IMR-90 (cell line): ENCODE data around the gene CIB1. TPM values are rescaled to one million over a fixed set of nuclear protein-coding genes. Genes with fewer than 3 reads are reported as not detected.
A peak's percentile ranks its signal among the peaks of the same experiment; 100 is the strongest.

Experiments
- ATAC-seq: fragments of 200-7000 bp; cut with Tn5 transposase; 2 replicates; pipeline ENCODE4 v1.9.1; 2020; ENCODE audit warnings: low read depth, mild to moderate bottlenecking, moderate library complexity
- Bru-seq: library from RNA; stranded (reverse); fragments of 400-500 nt; gene quantifications from one replicate; lab custom pipeline; 2021; lab: Mats Ljungman, UMichigan
- BruChase-seq, 2 experiments: library from RNA; stranded (reverse); fragments of 400-500 nt; gene quantifications; one replicate each; lab custom pipeline; 2021; lab: Mats Ljungman, UMichigan
- BruUV-seq: library from RNA; stranded (reverse); fragments of 400-500 nt; replicated peaks from 2 replicates; lab custom pipeline; 2021; lab: Mats Ljungman, UMichigan
- CTCF ChIA-PET: fragments of 300-600 bp; formaldehyde crosslinking; extraction: SDS; loops from one replicate; lab custom pipeline; 2021; ENCODE audit warnings: antibody characterized with exemption; lab: Yijun Ruan, JAX
- POLR2A ChIA-PET: fragments of 300-600 bp; sonication (Branson Sonifier 250); formaldehyde crosslinking; loops from one replicate; lab custom pipeline; 2022; ENCODE audit warnings: antibody characterized with exemption; ENCODE audit not compliant: unreplicated experiment; lab: Charles Lee
- DNase-seq: peaks from one replicate; pipeline ENCODE4 v3.0.0; 2013
- H2AFZ ChIP-seq: replicated peaks from 2 replicates; pipeline ENCODE3; 2013; ENCODE audit warnings: low read length, mild to moderate bottlenecking; ENCODE audit not compliant: poor library complexity
- H2AK5ac ChIP-seq: 2 replicates; pipeline ENCODE4 v1.6.1; 2013; ENCODE audit warnings: low read depth, low read length, inconsistent platforms
- H2AK9ac ChIP-seq: replicated peaks from 2 replicates; pipeline ENCODE3; 2013; ENCODE audit warnings: mild to moderate bottlenecking, low read depth, low read length, moderate library complexity; ENCODE audit not compliant: poor library complexity
- H2BK120ac ChIP-seq: 2 replicates; pipeline ENCODE4 v1.6.1; 2013; ENCODE audit warnings: low read depth, low read length, inconsistent platforms
- H2BK15ac ChIP-seq: 3 replicates; pipeline ENCODE4 v1.6.1; 2013; ENCODE audit warnings: low read depth, low read length, inconsistent platforms
- H2BK20ac ChIP-seq: 2 replicates; pipeline ENCODE4 v1.6.1; 2013; ENCODE audit warnings: low read depth, mild to moderate bottlenecking, inconsistent platforms, low read length, moderate library complexity
- H2BK5ac ChIP-seq: 2 replicates; pipeline ENCODE4 v1.6.1; 2013; ENCODE audit warnings: mild to moderate bottlenecking, low read depth, low read length, inconsistent platforms; ENCODE audit not compliant: poor library complexity, severe bottlenecking
- H3K14ac ChIP-seq: replicated peaks from 2 replicates; pipeline ENCODE4 v1.6.1; 2013; ENCODE audit warnings: low read depth, low read length, inconsistent platforms
- H3K18ac ChIP-seq: 2 replicates; pipeline ENCODE4 v1.6.1; 2013; ENCODE audit warnings: low read depth, low read length, control low read depth
- H3K23ac ChIP-seq: 2 replicates; pipeline ENCODE4 v1.6.1; 2013; ENCODE audit warnings: low read depth, low read length, inconsistent platforms
- H3K27ac ChIP-seq: 2 replicates; pipeline ENCODE4 v1.5.1; 2013; ENCODE audit warnings: mild to moderate bottlenecking, control low read depth, low read length; ENCODE audit not compliant: insufficient read depth
- H3K27me3 ChIP-seq: 2 replicates; pipeline ENCODE4 v1.6.1; 2013; ENCODE audit warnings: low read length; ENCODE audit not compliant: control insufficient read depth, insufficient read depth
- H3K36me3 ChIP-seq: 2 replicates; pipeline ENCODE4 v1.6.1; 2013; ENCODE audit warnings: low read length, mixed read lengths; ENCODE audit not compliant: control insufficient read depth, insufficient read depth
- H3K4ac ChIP-seq: 2 replicates; pipeline ENCODE4 v1.6.1; 2013; ENCODE audit warnings: low read depth, low read length, inconsistent platforms
- H3K4me1 ChIP-seq: 2 replicates; pipeline ENCODE4 v1.6.1; 2013; ENCODE audit warnings: low read length, mixed read lengths; ENCODE audit not compliant: control insufficient read depth, insufficient read depth
- H3K4me2 ChIP-seq: 2 replicates; pipeline ENCODE4 v1.6.1; 2013; ENCODE audit warnings: low read depth, mild to moderate bottlenecking, control low read depth, low read length, moderate library complexity
- H3K4me3 ChIP-seq: 2 replicates; pipeline ENCODE4 v1.5.1; 2013; ENCODE audit warnings: low read depth, mild to moderate bottlenecking, control low read depth, low read length, moderate library complexity; ENCODE audit not compliant: insufficient read depth
- H3K56ac ChIP-seq: 2 replicates; pipeline ENCODE4 v1.6.1; 2013; ENCODE audit warnings: low read length, inconsistent platforms; ENCODE audit not compliant: insufficient read depth; ENCODE audit errors: extremely low read depth
- H3K79me1 ChIP-seq, 2 experiments: 2 replicates each; pipeline ENCODE4 v1.6.1; 2013; ENCODE audit warnings: low read length in 2 of 2, inconsistent platforms in 1 of 2, low read depth in 1 of 2
- H3K9ac ChIP-seq: 2 replicates; pipeline ENCODE4 v1.6.1; 2013; ENCODE audit warnings: low read depth, low read length, control low read depth
- H3K9me1 ChIP-seq: 2 replicates; pipeline ENCODE4 v1.6.1; 2013; ENCODE audit warnings: low read length, inconsistent platforms; ENCODE audit not compliant: insufficient read depth
- H3K9me3 ChIP-seq: 2 replicates; pipeline ENCODE4 v1.6.1; 2013; ENCODE audit warnings: low read length; ENCODE audit not compliant: control insufficient read depth, insufficient read depth
- H4K20me1 ChIP-seq: 2 replicates; pipeline ENCODE4 v1.6.1; 2013; ENCODE audit warnings: low read length, inconsistent platforms; ENCODE audit not compliant: insufficient read depth
- H4K5ac ChIP-seq: 2 replicates; pipeline ENCODE4 v1.6.1; 2013; ENCODE audit warnings: mild to moderate bottlenecking, low read depth, low read length, control low read depth
- H4K8ac ChIP-seq, 2 experiments: 2 replicates each; pipeline ENCODE4 v1.6.1; 2013; ENCODE audit warnings: low read depth in 2 of 2, low read length in 2 of 2, control low read depth in 1 of 2, inconsistent platforms in 1 of 2
- H4K91ac ChIP-seq: 2 replicates; pipeline ENCODE4 v1.6.1; 2013; ENCODE audit warnings: low read depth, low read length, inconsistent platforms; ENCODE audit not compliant: insufficient read depth
- BHLHE40 ChIP-seq: fragments of 150-350 bp; IDR thresholded peaks from 2 replicates; pipeline ENCODE4 v1.6.1; 2016; ENCODE audit warnings: mild to moderate bottlenecking, low read depth, low read length
- CEBPB ChIP-seq: IDR thresholded peaks from 2 replicates; pipeline ENCODE4 v1.6.1; 2012; ENCODE audit warnings: low read depth, low read length, improper control_type of control experiment
- CHD1 ChIP-seq: IDR thresholded peaks from 2 replicates; pipeline ENCODE4 v1.6.1; 2012; ENCODE audit warnings: low read depth, low read length, improper control_type of control experiment
- MAFK ChIP-seq: IDR thresholded peaks from 2 replicates; pipeline ENCODE4 v1.6.1; 2012; ENCODE audit warnings: low read depth, low read length, improper control_type of control experiment
- MXI1 ChIP-seq: IDR thresholded peaks from 2 replicates; pipeline ENCODE4 v1.6.1; 2012; ENCODE audit warnings: low read depth, mild to moderate bottlenecking, low read length, moderate library complexity, borderline replicate concordance
- NFE2L2 ChIP-seq: fragments of 150-350 bp; IDR thresholded peaks from 2 replicates; pipeline ENCODE4 v1.6.1; 2016; ENCODE audit warnings: low read depth, mild to moderate bottlenecking, low read length
- RAD21 ChIP-seq: IDR thresholded peaks from 2 replicates; pipeline ENCODE4 v1.6.1; 2012; ENCODE audit warnings: low read length, improper control_type of control experiment
- RFX5 ChIP-seq: IDR thresholded peaks from 2 replicates; pipeline ENCODE4 v1.8.0; 2012; ENCODE audit warnings: low read depth, mild to moderate bottlenecking, low read length, moderate library complexity
- SMC3 ChIP-seq: fragments of 150-350 bp; IDR thresholded peaks from 2 replicates; pipeline ENCODE4 v1.6.1; 2016; ENCODE audit warnings: low read depth, mild to moderate bottlenecking, antibody characterized with exemption, low read length, moderate library complexity
- WGBS, 2 experiments: methylation state at CpG; one replicate each; pipeline versions ENCODE4 v1.1.5 to v1.1.7; 2013; ENCODE audit warnings: missing lambda C conversion rate in 2 of 2; ENCODE audit not compliant: insufficient read length in 1 of 2; ENCODE audit errors: extremely low coverage in 2 of 2; 5-methylcytosine and 5-hydroxymethylcytosine counted together
- dilution Hi-C: fragments of 300-500 bp; cut with HindIII; formaldehyde crosslinking; loops from one replicate; pipeline ENCODE4 v1.14.3; 2018; ENCODE audit warnings: low sequenced_read_pairs; ENCODE audit not compliant: unreplicated experiment
- in situ Hi-C: fragments of 300-500 bp; cut with MboI; formaldehyde crosslinking; loops from 3 replicates; pipeline ENCODE4 v1.14.3; 2019; ENCODE audit warnings: low sequenced_read_pairs, inconsistent platforms, mixed read lengths
- intact Hi-C: fragments of 100-400 bp; cut with micrococcal nuclease; formaldehyde crosslinking; loops from 2 replicates; pipeline ENCODE4 v1.10.0; 2022
- long read RNA-seq: library from polyadenylated mRNA; unstranded; transcript quantifications from one replicate; pipeline ENCODE4 v2.0.0, GENCODE V29; 2021; ENCODE audit not compliant: unreplicated experiment
- polyA plus RNA-seq, 3 experiments: library from polyadenylated mRNA; depleted of rRNA; stranded (reverse); fragments of >200 nt; gene quantifications; 2 replicates each; pipeline ENCODE4 v1.2.3, GENCODE V29; 2012; ENCODE audit warnings: low replicate concordance in 1 of 3
- total RNA-seq: library from RNA; depleted of rRNA; stranded (reverse); fragments of >200 nt; gene quantifications from 2 replicates; pipeline ENCODE4 v1.2.3, GENCODE V29; 2012; rRNA removed
- TF ChIP-seq, protein P1 (sequence below): fragments of 150-350 bp; IDR thresholded peaks from 2 replicates; pipeline ENCODE4 v1.6.1; 2017; ENCODE audit warnings: mild to moderate bottlenecking, antibody characterized with exemption, low read length, low read depth
- TF ChIP-seq, protein P2 (sequence below): fragments of 150-350 bp; IDR thresholded peaks from 2 replicates; pipeline ENCODE4 v1.6.1; 2016; ENCODE audit warnings: low read depth, mild to moderate bottlenecking, low read length, moderate library complexity, borderline replicate concordance

Gene CIB1
- 29.4 and 31.5 TPM in 2 replicates for total RNA-seq
- 94.1 and 102 TPM in 2 replicates for polyA plus RNA-seq (2012; rRNA removed)
- polyA plus RNA-seq (2012; cell fraction: cytosol; rRNA removed) = 72.2 and 86.5 TPM in 2 replicates
- 53.8 and 83.0 TPM in 2 replicates for polyA plus RNA-seq (2012; cell fraction: nucleus; rRNA removed; ENCODE audit: low replicate concordance)
- percentile 72 among the genes with signal in this experiment for Bru-seq, nascent RNA
- BruChase-seq, experiment 1, labeled RNA remaining after a 6-hour chase = percentile 78 among the genes with signal in this experiment
- percentile 66 among the genes with signal in this experiment for BruChase-seq, experiment 2, labeled RNA remaining after a 2-hour chase
- long read RNA-seq, transcript CIB1-201 (7 exons, 1,247 nt) = major isoform, 42 of 61 reads
- long read RNA-seq, partial matches to known transcripts = 10 of 61 reads
- long read RNA-seq, other reads (novel, unspliced or antisense) = 7 of 61 reads

DNA sequence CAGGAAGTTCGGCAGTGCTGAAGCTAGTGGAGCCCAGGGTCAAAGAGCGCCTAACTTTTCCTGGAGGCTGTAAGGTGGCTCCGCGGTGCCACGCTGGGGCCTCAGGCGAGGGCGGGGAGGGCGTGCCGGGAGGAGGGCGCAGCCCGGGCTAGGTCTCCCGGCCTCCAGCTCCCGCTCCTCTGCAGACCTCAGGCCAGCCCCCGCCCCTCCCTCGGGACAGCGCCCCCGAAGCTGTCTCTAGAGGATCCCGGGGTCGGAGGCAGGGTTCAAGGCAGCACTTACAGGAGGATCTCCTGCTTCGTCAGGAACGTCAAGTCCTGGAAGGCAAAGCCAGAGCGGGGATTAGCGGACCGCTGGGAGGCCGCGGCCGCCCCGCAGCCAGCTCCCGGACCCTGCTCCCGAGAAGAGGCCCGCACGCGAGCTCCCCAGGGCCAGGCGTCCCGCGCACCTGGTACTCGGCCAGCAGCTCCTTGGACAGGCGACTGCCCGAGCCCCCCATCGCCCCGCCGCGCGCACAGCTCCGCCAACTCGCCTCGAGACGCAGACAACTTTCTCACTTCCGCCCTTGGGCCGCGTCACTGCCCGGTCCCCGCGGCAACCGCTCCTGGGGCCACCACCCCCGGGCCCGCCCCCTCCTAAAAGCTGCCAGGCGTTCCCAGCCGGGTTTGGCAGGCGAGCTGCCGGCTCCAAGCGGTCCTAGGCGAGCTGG, at the start of gene CIB1:
CIB1 (minus strand) TSS at position 555 of the 709 bp plus-strand sequence; CDS start at position 499, 56 bp downstream.
- Histone ChIP-seq H3K4me2 (peak within 1 kb of the TSS; percentile 97), H3K36me3 (peaks cover 32% of the 10 kb centered on the region), H2BK5ac (peak within 1 kb of the TSS; percentile 28), H2AFZ (peak within 1 kb of the TSS; percentile 96), H3K56ac (peak within 1 kb of the TSS; percentile 20; the same call in 1 of the 2 replicates), H3K9ac (peak within 1 kb of the TSS; percentile 77), H4K91ac (peak within 1 kb of the TSS; percentile 34; the same call in 1 of the 2 replicates), H3K4ac (peak within 1 kb of the TSS; percentile 84), H4K5ac (peak within 1 kb of the TSS; percentile 13), H3K27ac (peak within 1 kb of the TSS; percentile 77), H3K4me1 (peaks cover 4% of the 10 kb centered on the region), H3K79me1 (peaks cover 19 to 45% of the 10 kb centered on the region in 2 experiments), H2BK15ac (no peak within 1 kb of the TSS), H2AK5ac (peak within 1 kb of the TSS; percentile 67; the same call in 1 of the 2 replicates), H3K18ac (peak within 1 kb of the TSS; percentile 10; the same call in 1 of the 2 replicates), H2AK9ac (peak within 1 kb of the TSS; percentile 86), H3K14ac (peak within 1 kb of the TSS; percentile 90), H4K8ac (peak within 1 kb of the TSS; percentile 19 to 92), H3K9me3 (no peaks in the 10 kb centered on the region), H4K20me1 (0 out of 2 replicates have a peak, but pooled peaks cover 7% of the 10 kb centered on the region), H3K23ac (peak within 1 kb of the TSS; percentile 78), H2BK20ac (no peak within 1 kb of the TSS), H3K27me3 (no peaks in the 10 kb centered on the region), H2BK120ac (no peak within 1 kb of the TSS), H3K4me3 (peak within 1 kb of the TSS; percentile 84), H3K9me1 (peaks cover 18% of the 10 kb centered on the region)
- dilution Hi-C loops = no loop called here
- intact Hi-C loops = loop anchor here (5.0 kb wide), 1 partner anchor 341 kb away; the partner anchor contains the start of gene AP3S2
- POLR2A ChIA-PET = interaction anchor here (0.6 to 1.0 kb wide), 7 partner anchors 9 to 391 kb away, joined by 3 to 9 read pairs (median 6); partner anchors contain the start of genes IQGAP1 and TTLL13
- ATAC-seq = peak; percentile 97
- WGBS, 2 experiments = 0% methylated on average over 42 of the region's 63 CpGs; no CpG with 5 or more reads in 1 of the 2 experiments
- CTCF ChIA-PET = interaction anchor here (0.5 to 2.4 kb wide), 5 partner anchors 12 to 312 kb away, joined by 3 to 11 read pairs (median 6); no protein-coding TSS in a partner anchor
- TSS peak; percentile 61 for BruUV-seq
- in situ Hi-C loops = no loop called here
- DNase-seq = peak; percentile 95
- TF ChIP-seq CEBPB (no peak), RAD21 (no peak), MAFK (no peak), BHLHE40 (no peak), RFX5 (no peak), NFE2L2 (no peak), SMC3 (no peak), CHD1 (no peak), MXI1 (peak; percentile 59; the same call in 1 of the 2 replicates)
- TF ChIP-seq, protein P1, sequence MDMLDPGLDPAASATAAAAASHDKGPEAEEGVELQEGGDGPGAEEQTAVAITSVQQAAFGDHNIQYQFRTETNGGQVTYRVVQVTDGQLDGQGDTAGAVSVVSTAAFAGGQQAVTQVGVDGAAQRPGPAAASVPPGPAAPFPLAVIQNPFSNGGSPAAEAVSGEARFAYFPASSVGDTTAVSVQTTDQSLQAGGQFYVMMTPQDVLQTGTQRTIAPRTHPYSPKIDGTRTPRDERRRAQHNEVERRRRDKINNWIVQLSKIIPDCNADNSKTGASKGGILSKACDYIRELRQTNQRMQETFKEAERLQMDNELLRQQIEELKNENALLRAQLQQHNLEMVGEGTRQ = no peak
- TF ChIP-seq, protein P2, sequence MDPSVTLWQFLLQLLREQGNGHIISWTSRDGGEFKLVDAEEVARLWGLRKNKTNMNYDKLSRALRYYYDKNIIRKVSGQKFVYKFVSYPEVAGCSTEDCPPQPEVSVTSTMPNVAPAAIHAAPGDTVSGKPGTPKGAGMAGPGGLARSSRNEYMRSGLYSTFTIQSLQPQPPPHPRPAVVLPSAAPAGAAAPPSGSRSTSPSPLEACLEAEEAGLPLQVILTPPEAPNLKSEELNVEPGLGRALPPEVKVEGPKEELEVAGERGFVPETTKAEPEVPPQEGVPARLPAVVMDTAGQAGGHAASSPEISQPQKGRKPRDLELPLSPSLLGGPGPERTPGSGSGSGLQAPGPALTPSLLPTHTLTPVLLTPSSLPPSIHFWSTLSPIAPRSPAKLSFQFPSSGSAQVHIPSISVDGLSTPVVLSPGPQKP = no peak
